Tibial nerve (tissue), 4 donors: ENCODE data around the gene KLB. TPM values are rescaled to one million over a fixed set of nuclear protein-coding genes. Genes with fewer than 3 reads are reported as not detected.
A peak's percentile ranks its signal among the peaks of the same experiment; 100 is the strongest.

ENCODE experiments used
- DNase-seq, 2 donors: peaks; one replicate each; pipeline ENCODE4 v3.0.0-alpha.2; 2019; ENCODE audit warnings: low spot score in 2 of 2
- H3K27ac ChIP-seq, 4 donors: fragments of 200-600 bp; sonication (generic) in 3 of 4; one replicate each; pipeline ENCODE4 v1.5.1; 2017 to 2019; ENCODE audit warnings: mild to moderate bottlenecking in 1 of 4
- H3K27me3 ChIP-seq, 2 donors: fragments of 200-600 bp; sonication (generic) in 1 of 2; one replicate each; pipeline versions ENCODE4 v1.5.1 to v1.6.0; 2017 to 2019
- H3K36me3 ChIP-seq, 3 donors: fragments of 200-600 bp; sonication (generic); one replicate each; pipeline ENCODE4 v1.5.1; 2018 to 2019
- H3K4me1 ChIP-seq, 4 donors: fragments of 200-600 bp; sonication (generic) in 3 of 4; one replicate each; pipeline ENCODE4 v1.5.1; 2017 to 2019
- H3K4me3 ChIP-seq, 4 donors: fragments of 200-600 bp; sonication (generic) in 3 of 4; one replicate each; pipeline ENCODE4 v1.5.1; 2017 to 2019; ENCODE audit warnings: mild to moderate bottlenecking in 1 of 4, moderate library complexity in 1 of 4
- H3K9me3 ChIP-seq, 4 donors: fragments of 200-600 bp; sonication (generic) in 3 of 4; one replicate each; pipeline ENCODE4 v1.5.1; 2017 to 2019
- EP300 ChIP-seq, 2 donors: sonication (generic); formaldehyde crosslinking; IDR thresholded peaks; one replicate each; pipeline ENCODE4 v1.6.1; 2017; ENCODE audit warnings: antibody characterized with exemption in 2 of 2, mild to moderate bottlenecking in 1 of 2
- POLR2A ChIP-seq, 2 donors: fragments of 450-650 bp; IDR thresholded peaks; one replicate each; pipeline ENCODE4 v1.6.1; 2017; ENCODE audit warnings: antibody characterized with exemption in 2 of 2, mild to moderate bottlenecking in 2 of 2, moderate library complexity in 2 of 2
- WGBS, 2 donors: methylation state at CpG; one replicate each; pipeline ENCODE4 v1.1.5; 2018; 5-methylcytosine and 5-hydroxymethylcytosine counted together
- total RNA-seq, 4 donors: library from RNA; depleted of rRNA; stranded (reverse); fragments of >200 nt; gene quantifications; one replicate each; pipeline ENCODE4 v1.1.0, GENCODE V29; 2016
- TF ChIP-seq, protein P1 (sequence below), 5 experiments: fragments of 200-600 bp in 3 of 5; fragments of 450-650 bp in 2 of 5; sonication (generic) in 3 of 5; IDR thresholded peaks; one replicate each; pipeline ENCODE4 v1.5.1; 2016 to 2019; ENCODE audit warnings: antibody characterized with exemption in 5 of 5, mild to moderate bottlenecking in 3 of 5, moderate library complexity in 2 of 5

The KLB gene
- total RNA-seq, 4 donors from 2014 or later: 1.6 to 10.2 (median 3.4) TPM

- 87 to 93% methylated on average over 4 of the region's 4 CpGs for WGBS, 2 donors
- no peak for DNase-seq
- H3K9me3 ChIP-seq: no peaks in the 10 kb centered on the region
- no peak overlapping the region for H3K27ac ChIP-seq
- H3K27me3 ChIP-seq: no peaks in the 10 kb centered on the region
- peaks cover 0 to 54% (median 7%) of the 10 kb centered on the region in 3 donors for H3K36me3 ChIP-seq
- TF ChIP-seq EP300 (IDR thresholded peaks at IDR 0.05) (no peak), POLR2A (IDR thresholded peaks at IDR 0.05) (no peak)
- TF ChIP-seq, protein P1, sequence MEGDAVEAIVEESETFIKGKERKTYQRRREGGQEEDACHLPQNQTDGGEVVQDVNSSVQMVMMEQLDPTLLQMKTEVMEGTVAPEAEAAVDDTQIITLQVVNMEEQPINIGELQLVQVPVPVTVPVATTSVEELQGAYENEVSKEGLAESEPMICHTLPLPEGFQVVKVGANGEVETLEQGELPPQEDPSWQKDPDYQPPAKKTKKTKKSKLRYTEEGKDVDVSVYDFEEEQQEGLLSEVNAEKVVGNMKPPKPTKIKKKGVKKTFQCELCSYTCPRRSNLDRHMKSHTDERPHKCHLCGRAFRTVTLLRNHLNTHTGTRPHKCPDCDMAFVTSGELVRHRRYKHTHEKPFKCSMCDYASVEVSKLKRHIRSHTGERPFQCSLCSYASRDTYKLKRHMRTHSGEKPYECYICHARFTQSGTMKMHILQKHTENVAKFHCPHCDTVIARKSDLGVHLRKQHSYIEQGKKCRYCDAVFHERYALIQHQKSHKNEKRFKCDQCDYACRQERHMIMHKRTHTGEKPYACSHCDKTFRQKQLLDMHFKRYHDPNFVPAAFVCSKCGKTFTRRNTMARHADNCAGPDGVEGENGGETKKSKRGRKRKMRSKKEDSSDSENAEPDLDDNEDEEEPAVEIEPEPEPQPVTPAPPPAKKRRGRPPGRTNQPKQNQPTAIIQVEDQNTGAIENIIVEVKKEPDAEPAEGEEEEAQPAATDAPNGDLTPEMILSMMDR (IDR thresholded peaks at IDR 0.05): no peak
- no peak overlapping the region for H3K4me3 ChIP-seq
- H3K4me1 ChIP-seq: peaks cover 0 to 8% (median 0%) of the 10 kb centered on the region in 4 donors
Observed at GRCh38 chr4:39467464-39467863, 60.7 kb downstream of the KLB start.

DNA sequence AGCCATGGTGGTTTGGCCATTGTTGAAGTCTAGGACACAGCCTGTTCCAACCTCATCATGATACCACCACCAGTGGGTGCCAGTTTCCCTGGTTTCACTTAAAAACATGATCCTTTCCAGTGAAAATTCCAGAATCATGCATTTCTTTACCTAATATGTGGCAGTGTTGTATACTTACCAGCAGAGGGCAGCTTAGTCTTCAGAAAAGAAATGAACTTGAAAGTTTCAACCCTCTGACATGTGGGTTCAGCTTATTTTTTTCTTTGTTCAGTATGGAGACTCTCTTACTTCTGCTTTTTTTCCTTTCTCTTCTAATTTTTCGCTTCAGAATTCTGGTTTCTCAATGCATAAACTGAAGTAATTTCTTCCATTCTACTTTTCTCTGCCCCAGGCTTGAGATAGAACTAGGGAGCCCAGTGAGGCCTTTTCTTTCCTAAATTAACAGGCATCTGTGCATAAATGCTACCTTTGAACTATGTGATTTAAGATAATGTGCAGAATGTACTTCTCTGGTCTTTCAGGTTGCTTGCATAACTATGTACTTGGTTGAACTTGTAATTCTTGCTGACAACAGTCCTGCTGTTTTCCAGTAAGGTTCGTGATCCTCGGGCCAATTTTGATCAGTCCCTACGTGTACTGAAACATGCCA lies 62.8 kb downstream of the KLB start:
- DNase-seq: peak in 1 of 2 donors; percentile 54
- WGBS, 2 donors: 62 to 65% methylated on average over 4 of the region's 4 CpGs
- H3K36me3 ChIP-seq: peaks cover 0 to 54% (median 0%) of the 10 kb centered on the region in 3 donors
- H3K27me3 ChIP-seq: no peaks in the 10 kb centered on the region
- TF ChIP-seq EP300 (IDR thresholded peaks at IDR 0.05) (peak in 1 of 2 donors; percentile 43), POLR2A (IDR thresholded peaks at IDR 0.05) (no peak)
- TF ChIP-seq, protein P1 (IDR thresholded peaks at IDR 0.05): peak; percentile 67 to 88 (median 85)
- no peak overlapping the region for H3K4me3 ChIP-seq
- peak overlapping the region in 3 of 4 donors; percentile 44 to 72 (median 59) for H3K27ac ChIP-seq
- H3K9me3 ChIP-seq: no peaks in the 10 kb centered on the region
- H3K4me1 ChIP-seq: peaks cover 0 to 8% (median 0%) of the 10 kb centered on the region in 4 donors

GRCh38 chr4:39470402-39470801 lies 63.7 kb downstream of the KLB start:
- Histone ChIP-seq H3K27ac (peak overlapping the region in 1 of 4 donors; percentile 14), H3K4me1 (peaks cover 0 to 8% (median 0%) of the 10 kb centered on the region in 4 donors), H3K36me3 (peaks cover 0 to 51% (median 0%) of the 10 kb centered on the region in 3 donors), H3K27me3 (no peaks in the 10 kb centered on the region), H3K9me3 (no peaks in the 10 kb centered on the region), H3K4me3 (no peak overlapping the region)
- WGBS, 2 donors: 88 to 96% methylated on average over 1 of the region's 1 CpG
- no peak for DNase-seq
- TF ChIP-seq, protein P1 (IDR thresholded peaks at IDR 0.05): no peak
- TF ChIP-seq POLR2A (IDR thresholded peaks at IDR 0.05): no peak
- no peak for TF ChIP-seq EP300 (IDR thresholded peaks at IDR 0.05)

- peaks cover 0 to 53% (median 0%) of the 10 kb centered on the region in 3 donors for H3K36me3 ChIP-seq
- H3K9me3 ChIP-seq: no peaks in the 10 kb centered on the region
- H3K4me1 ChIP-seq: peaks cover 0 to 8% (median 0%) of the 10 kb centered on the region in 4 donors
- 87 to 89% methylated on average over 3 of the region's 3 CpGs for WGBS, 2 donors
- no peak for DNase-seq
- no peak for TF ChIP-seq EP300 (IDR thresholded peaks at IDR 0.05)
- no peak overlapping the region for H3K4me3 ChIP-seq
- no peaks in the 10 kb centered on the region for H3K27me3 ChIP-seq
- peak overlapping the region in 1 of 4 donors; percentile 27 for H3K27ac ChIP-seq
Observed at GRCh38 chr4:39472396-39472795, 65.7 kb downstream of the KLB start.

- Histone ChIP-seq H3K36me3 (peaks cover 0 to 66% (median 0%) of the 10 kb centered on the region in 3 donors), H3K4me3 (no peak overlapping the region), H3K4me1 (no peaks in the 10 kb centered on the region), H3K27me3 (no peaks in the 10 kb centered on the region), H3K9me3 (no peaks in the 10 kb centered on the region), H3K27ac (no peak overlapping the region)
- no peak for TF ChIP-seq POLR2A (IDR thresholded peaks at IDR 0.05)
- TF ChIP-seq, protein P1 (IDR thresholded peaks at IDR 0.05): no peak
- TF ChIP-seq EP300 (IDR thresholded peaks at IDR 0.05): no peak
- no peak for DNase-seq
- 59 to 61% methylated on average over 5 of the region's 5 CpGs for WGBS, 2 donors
Observed at GRCh38 chr4:39476187-39476895, 69.6 kb downstream of the KLB start.
